ENCODE results near the gene ADNP2. TPM values are rescaled to one million over a fixed set of nuclear protein-coding genes. Genes with fewer than 3 reads are reported as not detected.

The ADNP2 gene
- total and polyA plus RNA-seq, 2 donors = 8.0 to 9.7 TPM

DNA sequence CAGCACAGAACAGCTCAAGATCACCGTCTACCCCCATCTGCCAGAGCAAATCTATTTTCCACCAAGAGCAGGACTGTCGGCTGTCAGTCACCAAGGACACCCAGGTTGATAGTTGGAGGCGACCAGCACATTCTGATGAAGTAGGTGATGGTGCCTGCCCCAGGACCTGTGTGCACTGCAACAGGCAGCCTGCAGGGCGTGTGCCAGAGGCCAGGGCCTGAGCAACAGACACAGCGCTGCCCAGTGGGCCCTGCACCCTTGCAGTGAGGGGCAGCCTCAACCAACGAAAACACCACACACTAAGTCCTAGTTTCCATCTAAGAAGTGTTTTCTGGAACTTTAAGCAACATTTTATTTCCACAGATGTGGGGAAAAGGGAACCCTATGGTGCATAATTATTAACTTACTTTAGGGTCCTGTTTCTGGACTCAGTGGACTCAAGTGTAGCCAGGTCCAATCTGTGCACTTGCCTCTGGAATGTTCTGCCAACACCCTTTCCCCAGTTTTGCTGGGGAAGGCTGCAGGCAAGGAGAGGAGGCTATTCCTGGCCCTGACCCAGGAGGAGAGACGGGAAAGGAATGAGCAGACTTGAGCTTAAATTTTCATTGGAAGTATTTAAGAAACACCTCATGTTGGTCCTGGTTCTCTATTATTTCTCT lies 61.5 kb downstream of the ADNP2 start:
- Histone ChIP-seq H3K27ac (ENCODE audit: low read depth in 1 of 2, low read length in 1 of 2) (no peak overlapping the region), H3K36me3 (ENCODE audit: control insufficient read depth in 2 of 2, insufficient read depth in 2 of 2, low read length in 1 of 2) (no peaks in the 10 kb centered on the region), H3K4me3 (ENCODE audit: low read length in 2 of 2) (no peak overlapping the region), H3K4me1 (ENCODE audit: control insufficient read depth in 2 of 2, insufficient read depth in 2 of 2, low read length in 2 of 2) (no peaks in the 10 kb centered on the region), H3K27me3 (ENCODE audit: control insufficient read depth in 2 of 2, insufficient read depth in 1 of 2, low read length in 1 of 2) (peaks cover 0 to 7% of the 10 kb centered on the region in 2 donors), H3K9me3 (ENCODE audit: control insufficient read depth in 2 of 2, insufficient read depth in 1 of 2, low read length in 1 of 2) (no peaks in the 10 kb centered on the region)
- WGBS = 94% methylated on average over 7 of the region's 7 CpGs
- DNase-seq (ENCODE audit: low read depth in 6 of 9, low spot score in 9 of 9) = no peak

DNA sequence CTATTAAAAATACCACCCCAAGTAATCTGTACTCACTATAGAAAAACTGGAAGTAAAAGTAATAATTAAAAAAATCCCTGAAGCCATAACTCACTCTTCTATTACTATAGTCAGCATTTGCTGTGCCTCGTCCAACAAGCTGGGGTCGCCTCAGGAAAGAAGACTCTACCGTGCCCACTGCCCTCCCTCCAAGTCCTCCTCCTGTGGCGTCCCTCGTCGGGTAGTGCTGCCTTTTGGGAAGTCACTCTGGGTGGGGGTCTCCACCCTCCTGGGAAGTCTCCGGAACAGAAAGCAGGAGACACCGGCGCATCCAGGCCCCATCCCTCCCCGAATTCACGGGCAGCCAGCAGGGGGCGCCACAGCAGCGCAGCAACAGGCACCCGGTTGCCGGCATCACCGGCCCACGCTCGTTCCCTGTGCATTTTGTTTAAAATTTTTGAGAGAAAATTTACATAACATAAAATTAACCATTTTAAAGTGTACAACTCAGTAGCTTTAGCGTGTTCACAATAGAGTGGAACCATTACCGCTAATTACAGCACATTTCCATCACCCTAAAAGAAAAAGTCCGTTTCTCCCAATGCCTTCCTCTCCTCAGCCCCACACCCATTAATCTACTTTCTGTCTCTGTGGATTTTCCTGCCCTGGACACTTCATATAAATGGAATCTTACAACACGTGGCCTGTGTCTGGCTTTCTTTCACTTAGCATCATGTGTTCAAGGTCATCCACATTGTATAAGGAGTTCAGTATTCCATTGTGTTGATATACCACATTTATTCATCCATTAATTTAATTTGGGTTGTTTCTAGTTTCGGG lies 62.2 kb downstream of the ADNP2 start:
- Histone ChIP-seq H3K27me3 (ENCODE audit: control insufficient read depth in 2 of 2, insufficient read depth in 1 of 2, low read length in 1 of 2) (peaks cover 0 to 7% of the 10 kb centered on the region in 2 donors), H3K4me1 (ENCODE audit: control insufficient read depth in 2 of 2, insufficient read depth in 2 of 2, low read length in 2 of 2) (no peaks in the 10 kb centered on the region), H3K9me3 (ENCODE audit: control insufficient read depth in 2 of 2, insufficient read depth in 1 of 2, low read length in 1 of 2) (no peaks in the 10 kb centered on the region), H3K27ac (ENCODE audit: low read depth in 1 of 2, low read length in 1 of 2) (peak overlapping the region in 1 of 2 donors; percentile 61), H3K36me3 (ENCODE audit: control insufficient read depth in 2 of 2, insufficient read depth in 2 of 2, low read length in 1 of 2) (no peaks in the 10 kb centered on the region), H3K4me3 (ENCODE audit: low read length in 2 of 2) (no peak overlapping the region)
- DNase-seq (ENCODE audit: low read depth in 6 of 9, low spot score in 9 of 9) = peak in 2 of 9 donors; percentile 15 to 25
- WGBS = 36% methylated on average over 23 of the region's 23 CpGs

DNA sequence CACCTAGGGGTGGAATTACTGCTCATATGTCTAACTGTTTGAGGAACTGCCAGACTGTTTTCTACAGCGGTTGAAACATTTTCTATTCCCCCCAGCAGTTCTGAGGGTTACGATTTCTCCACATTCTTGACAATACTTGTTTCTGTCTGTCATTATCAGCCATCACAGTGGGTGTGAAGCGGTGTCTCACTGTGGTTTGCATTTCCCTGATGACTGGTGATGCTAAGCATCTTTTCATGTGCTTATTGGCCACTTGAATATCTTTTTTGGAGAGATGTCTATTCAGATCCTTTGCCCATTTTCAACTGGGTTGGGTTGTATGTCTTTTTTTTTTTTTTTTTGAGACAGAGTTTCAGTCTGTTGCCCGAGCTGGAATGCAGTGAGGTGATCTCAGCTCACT lies 63.0 kb downstream of the ADNP2 start:
- Histone ChIP-seq H3K27me3 (ENCODE audit: control insufficient read depth in 2 of 2, insufficient read depth in 1 of 2, low read length in 1 of 2) (peaks cover 0 to 7% of the 10 kb centered on the region in 2 donors), H3K27ac (ENCODE audit: low read depth in 1 of 2, low read length in 1 of 2) (peak overlapping the region in 1 of 2 donors; percentile 57), H3K4me1 (ENCODE audit: control insufficient read depth in 2 of 2, insufficient read depth in 2 of 2, low read length in 2 of 2) (no peaks in the 10 kb centered on the region), H3K36me3 (ENCODE audit: control insufficient read depth in 2 of 2, insufficient read depth in 2 of 2, low read length in 1 of 2) (no peaks in the 10 kb centered on the region), H3K4me3 (ENCODE audit: low read length in 2 of 2) (no peak overlapping the region), H3K9me3 (ENCODE audit: control insufficient read depth in 2 of 2, insufficient read depth in 1 of 2, low read length in 1 of 2) (no peaks in the 10 kb centered on the region)
- WGBS = 82% methylated on average over 4 of the region's 4 CpGs
- no peak for DNase-seq (ENCODE audit: low read depth in 6 of 9, low spot score in 9 of 9)

DNA sequence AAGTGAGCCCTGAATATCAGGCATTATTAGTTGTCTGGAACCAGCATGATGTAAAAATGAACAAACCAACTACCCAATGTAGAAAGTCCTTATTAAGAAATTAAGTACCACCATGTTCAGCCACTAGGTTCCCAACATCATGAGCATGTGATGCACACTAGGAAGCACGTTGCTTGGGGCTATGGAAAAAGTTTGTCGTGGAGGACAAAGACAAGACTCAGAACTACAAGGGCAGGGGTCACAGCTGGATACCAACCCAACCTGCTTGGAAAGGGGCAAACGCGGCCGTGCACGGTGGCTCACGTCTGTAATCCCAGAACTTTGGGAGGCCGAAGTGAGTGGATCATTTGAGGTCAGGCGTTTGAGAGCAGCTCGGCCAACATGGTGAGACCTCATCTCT lies 64.0 kb downstream of the ADNP2 start:
- no peak for DNase-seq (ENCODE audit: low read depth in 6 of 9, low spot score in 9 of 9)
- no peak overlapping the region for H3K27ac ChIP-seq (ENCODE audit: low read depth in 1 of 2, low read length in 1 of 2)
- H3K36me3 ChIP-seq (ENCODE audit: control insufficient read depth in 2 of 2, insufficient read depth in 2 of 2, low read length in 1 of 2) = no peaks in the 10 kb centered on the region
- H3K4me3 ChIP-seq (ENCODE audit: low read length in 2 of 2) = no peak overlapping the region
- 96% methylated on average over 10 of the region's 10 CpGs for WGBS
- no peaks in the 10 kb centered on the region for H3K4me1 ChIP-seq (ENCODE audit: control insufficient read depth in 2 of 2, insufficient read depth in 2 of 2, low read length in 2 of 2)
- peaks cover 0 to 7% of the 10 kb centered on the region in 2 donors for H3K27me3 ChIP-seq (ENCODE audit: control insufficient read depth in 2 of 2, insufficient read depth in 1 of 2, low read length in 1 of 2)
- H3K9me3 ChIP-seq (ENCODE audit: control insufficient read depth in 2 of 2, insufficient read depth in 1 of 2, low read length in 1 of 2) = no peaks in the 10 kb centered on the region

DNA sequence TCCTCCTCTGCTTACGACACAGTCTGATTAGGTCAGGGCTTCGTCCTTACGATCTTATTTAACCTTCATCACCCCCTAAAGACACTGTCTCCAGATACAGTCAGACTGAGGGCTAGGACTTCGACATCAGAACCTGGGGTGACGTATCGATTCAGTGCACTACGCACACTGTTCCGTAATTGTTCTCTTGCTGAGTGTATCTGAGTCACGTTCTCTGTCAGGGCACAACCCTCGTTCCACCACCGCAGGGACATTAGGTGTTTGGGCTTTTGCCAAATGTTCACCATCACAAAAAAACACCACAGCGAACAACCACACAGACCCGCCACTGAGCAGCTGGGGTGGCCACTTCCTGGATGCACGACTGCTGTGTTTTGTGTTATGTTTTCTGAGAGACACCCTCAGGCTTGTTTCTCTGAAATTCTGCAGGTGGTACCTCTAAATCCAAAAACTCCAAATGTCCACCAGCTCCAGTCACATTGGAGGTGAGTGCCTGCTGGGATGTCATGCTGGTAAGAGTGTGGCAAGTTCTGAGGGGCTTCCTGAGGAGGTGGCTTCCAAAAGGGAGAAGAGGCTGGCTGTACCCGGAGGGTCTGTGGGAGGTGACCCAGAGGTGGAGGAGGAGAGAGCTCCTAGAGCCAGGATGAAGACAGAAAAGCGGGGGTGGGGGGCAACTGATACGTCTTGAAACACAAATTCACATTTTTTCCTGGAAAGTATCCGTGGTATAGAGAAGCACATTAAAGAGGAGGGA lies 66.6 kb downstream of the ADNP2 start:
- H3K27ac ChIP-seq (ENCODE audit: low read depth in 1 of 2, low read length in 1 of 2) = no peak overlapping the region
- no peak for DNase-seq (ENCODE audit: low read depth in 6 of 9, low spot score in 9 of 9)
- H3K9me3 ChIP-seq (ENCODE audit: control insufficient read depth in 2 of 2, insufficient read depth in 1 of 2, low read length in 1 of 2) = no peaks in the 10 kb centered on the region
- peaks cover 0 to 15% of the 10 kb centered on the region in 2 donors for H3K4me1 ChIP-seq (ENCODE audit: control insufficient read depth in 2 of 2, insufficient read depth in 2 of 2, low read length in 2 of 2)
- WGBS = 59% methylated on average over 18 of the region's 18 CpGs
- H3K27me3 ChIP-seq (ENCODE audit: control insufficient read depth in 2 of 2, insufficient read depth in 1 of 2, low read length in 1 of 2) = peaks cover 0 to 4% of the 10 kb centered on the region in 2 donors
- no peaks in the 10 kb centered on the region for H3K36me3 ChIP-seq (ENCODE audit: control insufficient read depth in 2 of 2, insufficient read depth in 2 of 2, low read length in 1 of 2)
- no peak overlapping the region for H3K4me3 ChIP-seq (ENCODE audit: low read length in 2 of 2)

DNA sequence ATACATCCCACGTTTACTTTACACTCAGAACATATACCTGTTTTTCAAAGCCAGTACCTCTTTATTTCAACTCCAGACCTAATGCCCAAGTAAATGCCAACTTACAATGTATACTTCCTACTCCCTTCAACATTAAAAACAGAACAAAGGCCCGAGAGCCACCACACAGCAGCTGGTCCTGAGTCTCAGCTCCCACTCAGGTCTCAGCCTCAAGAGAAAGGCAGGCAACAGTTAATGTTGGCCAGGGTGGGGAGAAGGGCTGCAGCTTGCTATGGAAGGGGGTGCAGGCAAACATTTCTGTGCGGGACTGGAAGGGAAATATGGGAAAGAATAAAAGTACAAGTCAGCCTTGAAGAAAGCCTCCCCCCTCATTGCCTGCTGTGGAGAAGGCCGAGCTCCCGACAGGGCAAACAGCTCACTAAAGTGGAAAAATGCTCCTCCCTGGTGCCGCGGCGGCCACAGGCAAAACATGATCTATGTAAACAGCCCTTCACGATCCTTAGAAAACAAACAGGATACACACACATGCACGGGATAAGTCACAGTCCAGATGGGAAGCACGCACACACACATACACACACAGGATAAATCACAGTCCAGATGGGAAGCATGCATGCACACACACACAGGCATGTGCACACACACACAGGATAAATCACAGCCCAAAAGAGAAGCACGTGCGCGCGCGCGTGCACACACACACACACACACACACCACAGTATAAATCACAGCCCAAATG lies 67.4 kb downstream of the ADNP2 start:
- Histone ChIP-seq H3K36me3 (ENCODE audit: control insufficient read depth in 2 of 2, insufficient read depth in 2 of 2, low read length in 1 of 2) (no peaks in the 10 kb centered on the region), H3K27me3 (ENCODE audit: control insufficient read depth in 2 of 2, insufficient read depth in 1 of 2, low read length in 1 of 2) (no peaks in the 10 kb centered on the region), H3K4me1 (ENCODE audit: control insufficient read depth in 2 of 2, insufficient read depth in 2 of 2, low read length in 2 of 2) (peaks cover 0 to 15% of the 10 kb centered on the region in 2 donors), H3K27ac (ENCODE audit: low read depth in 1 of 2, low read length in 1 of 2) (no peak overlapping the region), H3K4me3 (ENCODE audit: low read length in 2 of 2) (no peak overlapping the region), H3K9me3 (ENCODE audit: control insufficient read depth in 2 of 2, insufficient read depth in 1 of 2, low read length in 1 of 2) (no peaks in the 10 kb centered on the region)
- DNase-seq (ENCODE audit: low read depth in 6 of 9, low spot score in 9 of 9) = no peak
- 87% methylated on average over 17 of the region's 17 CpGs for WGBS

DNA sequence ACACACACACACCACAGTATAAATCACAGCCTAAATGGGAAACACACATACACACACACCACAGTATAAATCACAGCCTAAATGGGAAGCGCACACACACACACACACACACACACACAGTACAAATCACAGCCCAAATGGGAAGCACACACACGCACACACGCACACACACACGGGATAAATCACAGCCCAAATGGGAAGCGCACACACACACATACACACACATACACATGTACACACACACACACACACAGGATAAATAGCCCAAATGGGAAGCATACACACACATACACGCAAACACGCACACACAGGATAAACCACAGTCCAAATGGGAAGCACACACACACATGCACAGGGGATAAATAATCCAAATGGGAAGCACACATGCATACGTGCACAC lies 68.1 kb downstream of the ADNP2 start:
- H3K4me1 ChIP-seq (ENCODE audit: control insufficient read depth in 2 of 2, insufficient read depth in 2 of 2, low read length in 2 of 2) = peaks cover 0 to 15% of the 10 kb centered on the region in 2 donors

DNA sequence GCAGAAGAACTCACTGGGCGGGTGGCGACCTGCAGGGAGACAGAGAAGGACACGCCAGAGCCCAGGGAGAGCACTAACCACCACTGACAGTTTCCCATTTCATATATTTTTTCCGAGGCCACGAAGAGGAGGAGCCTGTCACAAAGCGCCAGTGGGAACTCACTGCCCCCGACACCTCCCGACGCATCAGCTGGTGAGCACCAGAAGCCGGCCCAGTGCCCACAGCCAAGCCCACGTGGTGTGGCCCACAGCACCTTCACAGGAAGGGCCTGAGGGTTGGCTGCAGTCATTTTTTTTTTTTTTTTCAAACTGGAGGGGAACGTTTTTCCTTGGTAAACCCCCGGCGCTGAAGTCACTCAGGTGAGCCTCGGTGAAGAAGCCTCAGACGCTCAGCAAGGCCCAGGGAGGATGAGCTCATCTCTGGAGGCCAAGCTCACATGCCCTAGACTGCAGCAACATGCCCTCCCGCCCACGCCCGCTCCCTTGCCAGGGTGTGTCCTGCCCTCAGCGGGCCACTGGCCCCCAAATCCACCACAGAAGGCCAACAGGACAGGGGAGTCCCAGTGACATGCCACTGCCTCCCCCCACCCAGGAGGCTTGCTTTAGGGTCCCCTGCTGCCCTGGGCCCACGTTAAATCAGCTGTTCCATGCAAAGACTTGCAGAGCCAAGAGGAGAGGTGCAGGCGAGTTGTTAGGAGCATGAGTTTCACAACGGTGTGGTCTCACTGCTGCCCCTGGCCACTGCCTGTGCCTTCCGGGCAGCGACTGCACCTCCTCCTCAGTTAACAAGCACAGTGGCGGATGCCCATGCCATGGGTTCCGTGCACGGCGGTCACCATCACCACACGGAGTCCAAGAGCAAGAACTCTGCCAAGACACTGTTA lies 70.1 kb downstream of the ADNP2 start:
- Histone ChIP-seq H3K4me1 (ENCODE audit: control insufficient read depth in 2 of 2, insufficient read depth in 2 of 2, low read length in 2 of 2) (peaks cover 0 to 15% of the 10 kb centered on the region in 2 donors), H3K9me3 (ENCODE audit: control insufficient read depth in 2 of 2, insufficient read depth in 1 of 2, low read length in 1 of 2) (no peaks in the 10 kb centered on the region), H3K27ac (ENCODE audit: low read depth in 1 of 2, low read length in 1 of 2) (peak overlapping the region; percentile 55 to 72), H3K27me3 (ENCODE audit: control insufficient read depth in 2 of 2, insufficient read depth in 1 of 2, low read length in 1 of 2) (no peaks in the 10 kb centered on the region), H3K36me3 (ENCODE audit: control insufficient read depth in 2 of 2, insufficient read depth in 2 of 2, low read length in 1 of 2) (no peaks in the 10 kb centered on the region), H3K4me3 (ENCODE audit: low read length in 2 of 2) (no peak overlapping the region)
- DNase-seq (ENCODE audit: low read depth in 6 of 9, low spot score in 9 of 9) = no peak
- 84% methylated on average over 30 of the region's 30 CpGs for WGBS

More for the DNA sequence above, 68.1 kb downstream of the ADNP2 start:
- 93% methylated on average over 8 of the region's 8 CpGs for WGBS
- no peaks in the 10 kb centered on the region for H3K36me3 ChIP-seq (ENCODE audit: control insufficient read depth in 2 of 2, insufficient read depth in 2 of 2, low read length in 1 of 2)
- DNase-seq (ENCODE audit: low read depth in 6 of 9, low spot score in 9 of 9) = no peak
- no peak overlapping the region for H3K27ac ChIP-seq (ENCODE audit: low read depth in 1 of 2, low read length in 1 of 2)
- no peaks in the 10 kb centered on the region for H3K9me3 ChIP-seq (ENCODE audit: control insufficient read depth in 2 of 2, insufficient read depth in 1 of 2, low read length in 1 of 2)
- no peak overlapping the region for H3K4me3 ChIP-seq (ENCODE audit: low read length in 2 of 2)
- H3K27me3 ChIP-seq (ENCODE audit: control insufficient read depth in 2 of 2, insufficient read depth in 1 of 2, low read length in 1 of 2) = no peaks in the 10 kb centered on the region
